ENCODE data around the gene MACROD2.

MACROD2 gene

DNA sequence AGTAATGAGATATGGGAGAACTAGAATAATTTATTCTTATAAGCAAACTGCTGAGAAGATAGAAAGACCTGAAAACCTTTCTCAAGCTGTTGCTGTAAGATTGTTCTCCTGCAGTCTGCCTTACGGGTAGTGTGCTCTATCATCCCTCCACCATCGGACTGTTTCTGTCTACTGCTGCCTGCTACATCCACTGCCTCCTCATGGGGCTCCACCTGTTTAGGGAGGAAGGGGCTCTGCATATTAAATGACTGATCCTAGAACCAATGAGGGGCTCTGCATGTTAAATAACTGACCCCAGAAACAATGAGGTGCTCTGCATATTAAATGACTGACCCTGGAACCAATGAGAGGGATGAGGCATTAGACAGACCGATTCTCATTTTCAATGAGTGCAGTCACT is 1923.3 kb downstream of the MACROD2 start:
- DNase-seq: no peak

GRCh38 chr20:15919118-15919517 is 1923.8 kb downstream of the MACROD2 start:
- no peak for DNase-seq

- no peak for DNase-seq
Observed at GRCh38 chr20:15921930-15922329, 1926.6 kb downstream of the MACROD2 start.

DNA sequence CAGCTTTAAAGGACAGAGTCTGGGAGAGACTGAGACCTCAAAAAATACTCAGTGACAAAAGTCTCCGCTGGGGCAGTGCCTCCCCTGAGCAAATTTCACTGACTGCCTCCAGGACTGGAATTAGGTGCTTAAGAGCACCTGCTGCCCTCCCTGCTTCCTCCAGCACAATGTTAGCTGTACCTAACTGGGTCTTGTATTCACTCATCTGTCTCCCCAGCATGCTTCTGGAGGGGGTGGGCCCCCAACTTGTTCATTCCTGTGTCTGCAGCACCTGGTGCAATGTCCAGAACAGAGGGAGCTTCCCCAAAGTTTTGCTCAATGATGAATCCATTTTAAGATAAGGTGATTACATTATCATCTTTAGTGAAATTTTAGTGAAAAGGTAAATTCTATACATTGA is 1927.2 kb downstream of the MACROD2 start:
- no peak for DNase-seq

GRCh38 chr20:15923030-15923776 is 1927.9 kb downstream of the MACROD2 start:
- DNase-seq: no peak

- DNase-seq: no peak
Observed at GRCh38 chr20:15924556-15924955, 1929.2 kb downstream of the MACROD2 start.

DNA sequence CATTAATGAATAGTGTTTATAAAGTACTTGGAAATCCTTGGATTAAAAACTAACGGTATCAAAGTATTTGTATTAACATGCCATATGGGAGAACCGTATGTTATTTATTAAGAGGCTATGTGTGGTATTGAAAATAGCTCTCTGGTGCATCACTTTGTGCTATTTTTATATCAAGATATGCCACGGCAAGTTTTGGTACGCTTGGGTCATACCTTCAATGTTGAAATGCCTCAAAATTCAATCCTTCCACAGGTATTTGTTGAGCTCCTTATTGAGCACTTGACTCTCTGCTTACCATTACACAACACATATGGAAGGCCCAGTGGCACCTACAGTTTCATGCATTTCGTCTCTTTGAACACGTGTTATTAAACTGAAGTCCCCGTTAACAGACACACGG is 1930.1 kb downstream of the MACROD2 start:
- no peak for DNase-seq

DNA sequence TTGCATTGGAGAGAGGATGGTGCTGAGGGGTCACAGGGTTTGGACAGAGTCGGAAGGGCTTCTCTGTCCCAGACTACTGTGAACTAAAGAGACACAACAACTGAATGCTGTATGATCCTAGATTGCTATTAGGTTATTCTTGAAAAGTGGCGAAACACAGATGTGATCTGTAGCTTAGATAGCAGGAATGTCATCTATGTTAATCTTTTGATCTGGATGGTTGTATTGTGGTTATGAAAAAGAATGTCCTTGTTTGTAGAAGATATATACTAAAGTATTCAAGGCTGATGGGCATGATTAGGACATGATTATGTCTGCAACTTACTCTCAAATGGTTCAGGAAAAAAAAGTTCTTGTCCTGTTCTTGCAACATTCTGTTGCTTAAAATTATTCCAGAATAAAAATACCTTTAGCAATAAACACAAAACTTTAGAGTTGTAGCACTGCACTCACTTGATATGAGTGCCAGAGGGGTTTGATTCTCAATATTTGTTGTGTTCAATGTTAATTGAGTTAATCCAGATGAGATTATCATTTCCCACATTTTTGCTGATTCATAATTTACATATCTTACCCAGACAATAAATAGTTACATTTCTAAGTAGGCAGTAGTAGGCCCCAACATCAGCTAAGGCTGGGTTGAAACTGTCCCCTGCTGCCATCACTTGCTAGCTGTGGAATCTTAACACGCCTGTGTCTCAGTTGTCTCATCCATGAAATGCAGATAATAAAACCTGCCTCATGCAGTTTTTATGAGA is 1932.8 kb downstream of the MACROD2 start:
- no peak for DNase-seq

- DNase-seq: no peak
Observed at GRCh38 chr20:15928946-15929345, 1933.6 kb downstream of the MACROD2 start.

GRCh38 chr20:15930311-15931305 is 1935.3 kb downstream of the MACROD2 start:
- no peak for DNase-seq

- no peak for DNase-seq
Observed at GRCh38 chr20:15931897-15932296, 1936.6 kb downstream of the MACROD2 start.

DNA sequence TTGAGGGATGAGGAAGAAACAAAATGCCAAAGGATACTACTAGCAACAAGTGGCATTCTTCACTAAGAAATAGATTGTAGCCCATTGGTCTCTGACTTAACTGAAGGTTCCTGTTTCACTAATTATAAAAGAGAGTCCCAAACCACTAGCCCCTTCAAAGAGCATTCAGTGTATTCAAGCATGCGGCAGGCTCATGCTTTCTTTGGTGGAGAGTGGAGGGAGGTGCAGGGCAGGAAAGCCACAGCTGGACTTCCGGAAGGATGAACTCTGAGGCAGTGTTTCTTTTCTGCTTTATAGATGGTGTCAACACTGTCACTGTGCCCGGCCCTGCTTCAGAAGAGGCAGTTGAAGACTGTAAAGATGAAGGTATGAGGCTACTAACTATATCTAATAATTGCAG is 1941.9 kb downstream of the MACROD2 start:
- no peak for DNase-seq

DNA sequence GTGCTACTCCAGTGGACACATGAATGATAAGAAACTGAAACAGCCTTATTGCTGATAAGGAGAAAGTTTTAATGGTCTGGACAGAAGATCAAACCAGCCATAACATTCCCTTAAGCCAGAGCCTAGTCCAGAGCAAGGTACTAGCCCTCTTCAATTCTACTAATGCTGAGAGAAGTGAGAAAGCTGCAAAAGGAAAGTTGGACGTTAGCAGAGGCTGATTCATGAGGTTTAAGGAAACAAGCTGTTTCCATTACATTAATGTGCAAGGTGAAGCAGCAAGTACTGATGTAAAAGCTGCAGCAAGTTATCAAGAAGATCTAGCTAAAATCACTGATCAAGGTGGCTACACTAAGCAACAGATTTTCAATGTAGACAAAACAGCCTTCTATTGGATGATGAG is 1943.5 kb downstream of the MACROD2 start:
- no peak for DNase-seq

DNA sequence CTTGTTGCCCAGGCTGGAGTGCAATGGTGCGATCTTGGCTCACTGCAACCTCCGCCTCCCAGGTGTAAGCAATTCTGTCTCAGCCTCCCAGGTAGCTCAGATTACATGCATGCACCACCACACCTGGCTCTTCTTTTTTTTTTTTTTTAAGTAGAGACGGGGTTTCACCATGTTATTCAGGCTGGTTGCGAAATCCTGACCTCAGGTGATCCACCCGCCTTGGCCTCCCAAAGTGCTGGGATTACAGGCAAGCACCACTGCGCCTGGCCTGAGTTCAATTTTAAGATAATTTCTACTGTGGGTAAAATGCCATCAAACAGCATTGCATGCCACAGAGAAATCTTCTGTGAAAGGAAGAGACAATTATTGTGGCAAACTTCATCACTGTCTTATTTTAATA is 1944.8 kb downstream of the MACROD2 start:
- no peak for DNase-seq

DNA sequence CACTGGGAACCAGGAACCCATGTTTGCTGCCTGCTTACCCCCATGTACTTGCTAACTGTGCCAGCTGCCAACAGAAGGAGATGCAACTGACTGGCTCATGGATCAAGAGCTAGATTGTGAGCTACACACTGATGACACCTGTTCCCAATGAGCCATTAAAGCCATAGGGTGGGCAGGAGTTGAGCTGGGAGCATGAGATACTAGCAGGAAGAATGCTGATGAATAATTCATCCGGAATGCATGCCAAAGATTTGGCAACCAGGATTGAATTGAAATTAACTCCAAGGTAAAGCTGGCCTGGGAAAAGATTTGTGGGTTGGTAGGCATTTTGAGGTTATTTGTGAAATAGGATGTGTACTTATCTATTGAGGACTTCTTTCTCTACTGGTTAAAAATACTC is 1946.8 kb downstream of the MACROD2 start:
- DNase-seq: no peak

- DNase-seq: no peak
Observed at GRCh38 chr20:15945289-15945688, 1950.0 kb downstream of the MACROD2 start.

- DNase-seq: no peak
Observed at GRCh38 chr20:15949391-15949790, 1954.1 kb downstream of the MACROD2 start.

GRCh38 chr20:15951658-15952057 is 1956.3 kb downstream of the MACROD2 start:
- no peak for DNase-seq

DNA sequence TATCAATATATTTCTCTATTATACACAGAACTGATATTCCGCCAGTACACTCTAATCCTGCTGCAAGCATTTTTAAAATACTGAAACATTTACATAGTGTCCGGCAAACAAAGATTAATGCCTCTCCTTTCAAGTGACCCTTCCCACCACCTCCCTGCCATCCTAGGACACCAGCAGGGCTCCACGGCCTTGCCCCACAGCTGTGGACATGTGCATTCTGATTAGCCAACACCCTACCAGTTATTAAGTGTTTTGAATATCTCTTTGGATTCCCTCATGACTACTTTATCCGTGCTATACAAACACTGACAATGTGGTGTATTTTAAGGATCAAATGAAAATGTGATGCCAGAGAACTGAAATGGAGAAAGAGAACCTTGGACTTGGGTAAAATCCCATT is 1962.8 kb downstream of the MACROD2 start:
- DNase-seq: no peak

DNA sequence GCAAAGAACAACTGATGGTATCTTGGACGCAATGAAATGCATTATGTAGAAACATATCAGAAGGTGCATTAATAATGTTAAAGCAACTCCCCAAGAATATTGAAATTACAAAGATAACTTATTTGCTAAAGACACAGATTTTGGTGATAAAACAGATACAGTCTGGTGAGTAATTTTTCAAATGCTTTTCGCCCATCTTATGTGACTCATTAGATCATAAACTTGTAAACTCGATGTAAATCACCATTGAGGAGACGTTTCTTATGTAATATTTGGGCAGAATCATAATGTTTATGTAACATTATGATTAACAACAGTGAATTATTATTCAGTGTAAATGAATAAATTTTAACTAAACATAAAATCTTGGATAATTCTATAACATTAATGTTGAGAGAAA is 1969.8 kb downstream of the MACROD2 start:
- no peak for DNase-seq

- DNase-seq: no peak
Observed at GRCh38 chr20:15967334-15967733, 1972.0 kb downstream of the MACROD2 start.

- no peak for DNase-seq
Observed at GRCh38 chr20:15976047-15976736, 1980.9 kb downstream of the MACROD2 start.

DNA sequence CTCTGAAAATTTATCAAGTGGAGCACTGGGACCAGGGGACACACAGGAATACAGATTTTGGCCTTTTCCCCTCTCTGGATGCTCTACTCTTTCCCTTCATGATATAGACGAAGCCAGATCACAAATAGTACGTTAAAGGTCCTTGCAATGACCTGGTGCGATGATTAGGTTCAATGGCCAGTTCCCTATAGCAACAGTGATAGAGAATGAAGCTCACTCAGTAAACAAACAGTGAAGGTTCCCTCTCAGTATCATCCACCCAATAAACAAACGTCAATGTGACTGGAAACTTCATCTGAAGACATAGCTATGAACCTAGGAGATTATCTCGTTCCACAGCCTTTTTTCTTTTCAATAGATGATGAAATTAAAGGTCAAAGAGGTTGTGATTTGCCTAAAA is 1981.7 kb downstream of the MACROD2 start:
- no peak for DNase-seq
